ENCODE measurements around the gene MPV17L.
"Not testable (repeated sequence)": the region's sequence is repeated elsewhere in the genome, so short reads cannot be mapped to it uniquely, and the experiment has no call there.

DNA sequence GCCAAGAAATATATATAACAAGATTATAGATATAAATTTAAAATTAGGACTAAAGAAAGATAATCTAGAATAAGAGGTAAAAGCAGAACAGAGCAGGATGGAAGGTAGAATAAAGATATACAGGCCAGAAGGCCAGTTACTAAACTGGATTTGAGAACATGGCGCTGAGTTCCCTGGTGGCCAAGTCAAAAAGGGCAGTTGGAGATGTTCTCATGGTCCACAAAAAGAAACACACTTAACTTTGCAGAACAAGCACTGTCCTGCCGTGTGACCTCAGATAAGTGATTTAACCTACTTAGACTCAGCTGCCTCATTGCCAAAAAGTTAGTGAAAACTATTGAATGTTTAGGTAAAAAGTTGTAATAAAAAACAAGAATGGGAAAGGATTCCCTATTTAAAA, 40.7 kb upstream of the MPV17L start:
- TF ChIP-seq, protein P1, sequence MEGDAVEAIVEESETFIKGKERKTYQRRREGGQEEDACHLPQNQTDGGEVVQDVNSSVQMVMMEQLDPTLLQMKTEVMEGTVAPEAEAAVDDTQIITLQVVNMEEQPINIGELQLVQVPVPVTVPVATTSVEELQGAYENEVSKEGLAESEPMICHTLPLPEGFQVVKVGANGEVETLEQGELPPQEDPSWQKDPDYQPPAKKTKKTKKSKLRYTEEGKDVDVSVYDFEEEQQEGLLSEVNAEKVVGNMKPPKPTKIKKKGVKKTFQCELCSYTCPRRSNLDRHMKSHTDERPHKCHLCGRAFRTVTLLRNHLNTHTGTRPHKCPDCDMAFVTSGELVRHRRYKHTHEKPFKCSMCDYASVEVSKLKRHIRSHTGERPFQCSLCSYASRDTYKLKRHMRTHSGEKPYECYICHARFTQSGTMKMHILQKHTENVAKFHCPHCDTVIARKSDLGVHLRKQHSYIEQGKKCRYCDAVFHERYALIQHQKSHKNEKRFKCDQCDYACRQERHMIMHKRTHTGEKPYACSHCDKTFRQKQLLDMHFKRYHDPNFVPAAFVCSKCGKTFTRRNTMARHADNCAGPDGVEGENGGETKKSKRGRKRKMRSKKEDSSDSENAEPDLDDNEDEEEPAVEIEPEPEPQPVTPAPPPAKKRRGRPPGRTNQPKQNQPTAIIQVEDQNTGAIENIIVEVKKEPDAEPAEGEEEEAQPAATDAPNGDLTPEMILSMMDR (IDR thresholded peaks at IDR 0.05; ENCODE audit: low read length) = not testable (repeated sequence)
- TF ChIP-seq EZH2 (optimal IDR thresholded peaks at IDR 0.05; ENCODE audit: low read depth, low read length) = not testable (repeated sequence)
